Nephron (organoid): ENCODE measurements around the gene ZDHHC14.

ENCODE experiments used
- H3K27ac Mint-ChIP-seq, 3 experiments: 2 replicates each; pipeline ENCODE4 v1.8.0; 2020; ENCODE audit warnings: mixed read lengths in 3 of 3, mild to moderate bottlenecking in 2 of 3, moderate library complexity in 1 of 3
- H3K27me3 Mint-ChIP-seq: 2 replicates; pipeline ENCODE4 v1.8.0; 2021; ENCODE audit warnings: low read depth, mild to moderate bottlenecking, moderate library complexity, mixed read lengths
- H3K36me3 Mint-ChIP-seq: 2 replicates; pipeline ENCODE4 v1.8.0; 2020; ENCODE audit warnings: low read depth, mixed read lengths
- H3K4me1 Mint-ChIP-seq: 2 replicates; pipeline ENCODE4 v1.8.0; 2020; ENCODE audit warnings: mixed read lengths
- H3K4me3 Mint-ChIP-seq, 3 experiments: 2 replicates each; pipeline ENCODE4 v1.8.0; 2020; ENCODE audit warnings: mild to moderate bottlenecking in 3 of 3, mixed read lengths in 3 of 3, moderate library complexity in 2 of 3
- H3K9me3 Mint-ChIP-seq: 2 replicates; pipeline ENCODE4 v1.8.0; 2020; ENCODE audit warnings: mixed read lengths
- CTCF ChIP-seq, 3 experiments: fragments of 200-600 bp; sonication (generic); IDR thresholded peaks; one replicate each; pipeline ENCODE4 v1.5.0; 2021; ENCODE audit warnings: antibody characterized with exemption in 3 of 3; ENCODE audit not compliant: unreplicated experiment in 3 of 3

ZDHHC14 gene

GRCh38 chr6:157481865-157482249 lies 100.9 kb downstream of the ZDHHC14 start:
- Mint-ChIP-seq H3K27me3 (no peaks in the 10 kb centered on the region), H3K4me1 (peaks cover 12% of the 10 kb centered on the region)

GRCh38 chr6:157483770-157484169 lies 102.8 kb downstream of the ZDHHC14 start:
- Mint-ChIP-seq H3K36me3 (no peaks in the 10 kb centered on the region), H3K27me3 (peaks cover 3% of the 10 kb centered on the region), H3K4me3 (no peak overlapping the region), H3K9me3 (no peaks in the 10 kb centered on the region), H3K4me1 (peaks cover 12% of the 10 kb centered on the region), H3K27ac (no peak overlapping the region)
- no peak for TF ChIP-seq CTCF (IDR thresholded peaks at IDR 0.05; ENCODE audit: unreplicated experiment in 3 of 3)

More at GRCh38 chr6:157481865-157482249, 100.9 kb downstream of the ZDHHC14 start:
- Mint-ChIP-seq H3K36me3 (no peaks in the 10 kb centered on the region), H3K27ac (peak overlapping the region in 1 of 3 experiments; percentile 35), H3K4me3 (no peak overlapping the region), H3K9me3 (no peaks in the 10 kb centered on the region)
- TF ChIP-seq CTCF (IDR thresholded peaks at IDR 0.05; ENCODE audit: unreplicated experiment in 3 of 3), result no peak

- no peak overlapping the region for H3K27ac Mint-ChIP-seq
- peaks cover 4% of the 10 kb centered on the region for H3K27me3 Mint-ChIP-seq
- H3K9me3 Mint-ChIP-seq, result no peaks in the 10 kb centered on the region
- H3K4me3 Mint-ChIP-seq, result no peak overlapping the region
- peaks cover 12% of the 10 kb centered on the region for H3K4me1 Mint-ChIP-seq
- no peaks in the 10 kb centered on the region for H3K36me3 Mint-ChIP-seq
- no peak for TF ChIP-seq CTCF (IDR thresholded peaks at IDR 0.05; ENCODE audit: unreplicated experiment in 3 of 3)
Observed at GRCh38 chr6:157484181-157484580, 103.2 kb downstream of the ZDHHC14 start.

GRCh38 chr6:157486572-157486971 lies 105.6 kb downstream of the ZDHHC14 start:
- TF ChIP-seq CTCF (IDR thresholded peaks at IDR 0.05; ENCODE audit: unreplicated experiment in 3 of 3), result no peak
- Mint-ChIP-seq H3K27ac (peak overlapping the region in 1 of 3 experiments; percentile 27), H3K36me3 (no peaks in the 10 kb centered on the region), H3K9me3 (no peaks in the 10 kb centered on the region), H3K4me1 (peaks cover 4% of the 10 kb centered on the region), H3K4me3 (no peak overlapping the region), H3K27me3 (peaks cover 7% of the 10 kb centered on the region)

- H3K4me3 Mint-ChIP-seq, result no peak overlapping the region
- TF ChIP-seq CTCF (IDR thresholded peaks at IDR 0.05; ENCODE audit: unreplicated experiment in 3 of 3), result no peak
Observed at GRCh38 chr6:157487110-157487773, 106.3 kb downstream of the ZDHHC14 start.

GRCh38 chr6:157488058-157488457 lies 107.1 kb downstream of the ZDHHC14 start:
- H3K4me1 Mint-ChIP-seq, result no peaks in the 10 kb centered on the region
- no peak overlapping the region for H3K4me3 Mint-ChIP-seq
- H3K27me3 Mint-ChIP-seq, result peaks cover 7% of the 10 kb centered on the region
- no peaks in the 10 kb centered on the region for H3K9me3 Mint-ChIP-seq
- TF ChIP-seq CTCF (IDR thresholded peaks at IDR 0.05; ENCODE audit: unreplicated experiment in 3 of 3), result no peak
- H3K27ac Mint-ChIP-seq, result no peak overlapping the region
- H3K36me3 Mint-ChIP-seq, result no peaks in the 10 kb centered on the region

More at GRCh38 chr6:157487110-157487773, 106.3 kb downstream of the ZDHHC14 start:
- Mint-ChIP-seq H3K36me3 (no peaks in the 10 kb centered on the region), H3K27ac (no peak overlapping the region), H3K4me1 (no peaks in the 10 kb centered on the region), H3K9me3 (no peaks in the 10 kb centered on the region), H3K27me3 (peaks cover 7% of the 10 kb centered on the region)
